GM15510 (cell line): ENCODE results near the gene IFIT2.

Experiments used
- POLR2A ChIP-seq: IDR thresholded peaks from 3 replicates; pipeline ENCODE4 v1.6.1; 2011; ENCODE audit warnings: borderline replicate concordance; ENCODE audit not compliant: insufficient read length; ENCODE audit errors: extremely low read depth

IFIT2 gene

DNA sequence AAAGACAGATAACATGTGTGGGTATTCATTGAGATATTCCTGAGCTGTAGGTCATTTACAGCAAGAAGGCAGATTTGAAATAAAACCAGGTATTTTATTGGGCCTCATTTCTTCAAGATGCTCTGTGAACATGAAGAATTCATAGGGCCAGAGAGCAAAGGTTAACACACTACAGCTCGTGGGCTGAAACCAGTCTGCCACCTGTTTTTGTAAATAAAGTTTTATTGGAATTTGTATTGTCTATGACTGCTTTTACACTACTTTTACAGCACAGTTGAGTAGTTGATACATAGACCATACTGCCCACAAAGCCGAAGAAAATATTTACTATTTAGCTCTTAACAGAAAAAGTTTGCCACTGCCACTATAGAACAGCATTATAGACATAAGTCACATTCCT, 28.2 kb upstream of the IFIT2 start:
- no peak for TF ChIP-seq POLR2A

- no peak for TF ChIP-seq POLR2A
Measured at GRCh38 chr10:89274928-89275327, 26.9 kb upstream of the IFIT2 start.

DNA sequence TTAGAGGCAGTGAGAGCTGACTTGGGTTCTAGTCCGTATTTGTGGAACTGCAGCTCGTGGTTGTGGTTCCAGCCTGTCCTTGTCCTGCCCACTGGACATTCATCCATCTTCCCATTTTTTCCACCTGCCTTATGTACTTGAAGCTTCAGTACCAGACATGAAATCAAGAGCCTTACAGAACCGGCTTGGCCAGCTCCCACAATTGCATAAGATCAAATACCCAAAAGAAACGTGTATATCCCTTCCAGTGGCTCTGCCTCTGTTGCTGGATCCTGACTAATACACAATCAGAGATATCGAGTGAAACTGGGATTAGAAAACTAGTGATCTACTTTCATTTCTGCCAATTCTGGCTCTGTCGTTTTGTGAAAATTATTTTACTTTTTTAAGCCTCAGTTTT, 26.5 kb upstream of the IFIT2 start:
- TF ChIP-seq POLR2A, result no peak

DNA sequence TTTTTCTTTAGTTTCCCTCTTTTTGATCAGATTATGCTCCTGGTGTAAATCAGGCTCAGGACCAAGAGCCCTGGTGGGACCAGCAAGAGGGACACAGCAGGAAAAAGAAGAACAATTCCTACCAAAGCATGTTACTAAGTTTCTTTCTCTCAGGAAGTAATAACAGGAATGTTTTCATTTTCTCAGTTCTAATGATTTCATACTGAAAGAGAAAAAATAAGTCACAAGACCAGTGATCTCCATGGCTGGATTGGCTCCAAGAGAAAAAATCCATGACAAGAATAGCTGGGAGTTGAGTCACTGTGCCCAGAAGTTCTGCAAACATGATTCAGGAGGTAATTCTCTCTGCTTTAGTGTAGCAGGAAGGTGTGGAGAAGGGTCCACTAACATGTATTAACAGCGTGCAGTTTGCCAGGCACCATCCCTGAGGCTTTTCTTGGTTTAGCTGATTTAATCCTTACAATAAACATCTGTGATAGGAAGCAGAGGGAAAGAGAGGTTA, 23.8 kb upstream of the IFIT2 start:
- TF ChIP-seq POLR2A, result no peak

- TF ChIP-seq POLR2A, result no peak
Measured at GRCh38 chr10:89278900-89279392, 22.9 kb upstream of the IFIT2 start.

- TF ChIP-seq POLR2A, result no peak
Measured at GRCh38 chr10:89279421-89279869, 22.4 kb upstream of the IFIT2 start.

GRCh38 chr10:89280508-89280907, 21.3 kb upstream of the IFIT2 start:
- TF ChIP-seq POLR2A, result no peak

GRCh38 chr10:89281606-89282395, 20.0 kb upstream of the IFIT2 start:
- TF ChIP-seq POLR2A, result no peak

DNA sequence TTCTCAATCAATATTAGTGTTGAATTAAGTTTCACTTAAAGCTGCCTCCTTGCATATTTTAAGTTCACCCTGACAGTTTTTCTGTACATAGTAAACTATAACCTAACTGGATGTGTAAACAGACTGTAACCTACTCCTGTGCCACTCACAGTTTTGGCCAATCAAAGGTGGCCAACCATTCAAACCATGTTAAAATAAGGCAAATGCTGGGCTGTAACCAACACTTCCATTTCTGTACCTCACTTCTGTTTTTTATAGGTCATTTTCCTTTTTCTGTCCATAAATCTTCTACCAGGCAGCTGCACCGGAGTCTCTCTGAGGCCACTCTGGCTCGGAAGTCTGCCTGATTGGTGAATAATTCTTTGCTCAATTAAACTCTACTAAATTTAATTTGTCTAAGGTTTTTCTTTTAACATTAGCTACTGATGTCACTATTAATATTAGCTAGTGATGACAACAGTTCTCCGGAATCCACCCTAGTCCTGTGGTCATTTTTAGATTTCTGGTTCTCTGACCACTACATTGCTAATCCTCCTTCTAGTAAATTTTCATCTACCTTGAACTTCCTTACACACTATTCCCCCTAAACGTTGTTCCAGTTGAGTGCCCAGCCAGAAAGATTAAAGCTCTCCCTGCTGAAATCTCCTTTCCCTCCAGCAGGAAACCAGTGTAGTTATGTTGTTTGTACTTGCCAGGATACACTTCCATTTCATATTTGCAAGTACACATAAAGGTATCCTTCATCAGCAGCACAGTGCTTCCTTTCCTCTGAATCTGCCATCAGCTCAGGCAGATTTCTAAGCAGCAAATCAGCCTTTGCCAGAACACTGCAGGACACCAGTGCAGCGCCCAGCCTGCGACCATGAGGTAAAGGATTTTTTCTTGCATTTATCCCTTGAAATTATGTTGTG, 18.6 kb upstream of the IFIT2 start:
- TF ChIP-seq POLR2A, result no peak

DNA sequence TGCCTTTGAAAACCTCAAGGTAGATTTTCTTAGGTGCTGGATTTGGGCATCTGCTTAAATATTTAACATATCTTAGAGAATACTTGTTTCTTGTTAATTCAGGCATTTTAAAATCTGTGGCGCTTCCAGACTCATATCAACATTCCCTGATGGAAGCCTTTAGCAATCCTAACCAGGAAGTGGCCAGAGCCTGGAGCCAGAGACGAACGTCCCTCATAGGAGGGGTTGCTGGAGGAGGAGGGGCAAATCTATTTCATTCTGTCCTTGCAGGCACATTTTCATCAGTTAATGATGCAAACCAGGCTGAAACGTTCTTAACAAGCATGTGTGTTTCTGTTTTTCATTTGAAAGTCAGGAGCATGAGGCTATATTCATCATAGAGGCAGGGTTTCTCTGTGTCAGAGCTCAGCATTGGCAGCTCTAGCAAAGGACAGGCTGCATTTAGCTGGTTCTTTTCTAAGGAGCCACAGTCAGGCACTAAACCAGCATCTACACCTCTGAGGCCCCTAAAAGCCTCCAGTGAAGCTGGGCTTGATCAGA, 17.8 kb upstream of the IFIT2 start:
- TF ChIP-seq POLR2A, result no peak

DNA sequence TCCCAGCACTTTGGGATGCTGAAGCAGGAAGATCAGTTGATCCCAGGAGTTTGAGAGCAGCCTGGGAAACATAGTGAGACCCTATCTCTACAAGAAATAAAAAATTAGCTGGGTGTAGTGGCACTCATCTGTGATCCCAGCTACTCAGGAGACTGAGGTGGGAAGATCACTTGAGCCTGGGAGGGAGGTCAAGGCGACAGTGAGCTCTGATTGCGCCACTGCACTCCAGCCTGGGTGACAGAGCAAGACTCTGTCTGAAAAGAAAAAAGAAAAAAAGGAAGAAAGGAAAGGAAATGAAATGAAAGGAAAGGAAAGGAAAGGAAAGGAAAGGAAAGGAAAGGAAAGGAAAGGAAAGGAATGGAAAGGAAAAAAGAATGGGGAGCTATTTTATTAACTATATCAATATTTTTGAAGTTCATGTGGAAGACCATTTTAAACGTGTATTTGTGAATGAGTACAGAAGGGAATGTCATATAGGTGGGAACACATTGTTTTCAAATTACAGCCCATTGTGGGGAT, 7.1 kb upstream of the IFIT2 start:
- TF ChIP-seq POLR2A, result no peak

- TF ChIP-seq POLR2A, result no peak
Measured at GRCh38 chr10:89295597-89295996, 6.2 kb upstream of the IFIT2 start.

DNA sequence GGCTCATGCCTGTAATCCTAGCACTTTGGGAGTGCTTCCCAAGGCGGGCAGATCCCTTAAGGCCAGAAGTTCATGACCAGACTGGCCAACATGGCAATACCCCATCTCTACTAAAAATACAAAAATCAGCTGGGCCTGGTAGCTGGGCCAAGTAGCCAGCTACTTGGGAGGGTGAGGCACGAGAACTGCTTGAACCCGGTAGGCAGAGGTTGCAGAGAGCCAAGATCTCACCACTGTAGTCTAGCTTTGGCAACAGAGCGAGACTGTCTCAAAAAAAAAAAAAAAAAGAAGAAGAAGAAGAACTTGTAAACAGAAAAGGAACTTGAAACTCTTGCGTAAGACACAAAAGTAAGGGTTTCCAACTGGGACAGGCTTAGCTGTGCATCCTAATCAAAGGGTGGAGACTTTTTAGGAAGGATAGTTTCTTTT, 5.6 kb upstream of the IFIT2 start:
- TF ChIP-seq POLR2A, result no peak

- no peak for TF ChIP-seq POLR2A
Measured at GRCh38 chr10:89297356-89297755, 4.5 kb upstream of the IFIT2 start.

- no peak for TF ChIP-seq POLR2A
Measured at GRCh38 chr10:89297791-89298190, 4.1 kb upstream of the IFIT2 start.
